ENCODE results near the gene ETV3. TPM values are rescaled to one million over a fixed set of nuclear protein-coding genes. Genes with fewer than 3 reads are reported as not detected.

ETV3 gene
- polyA plus RNA-seq, 1 experiment = 7.4 TPM

- TF ChIP-seq CTCF (IDR thresholded peaks at IDR 0.05; ENCODE audit: insufficient read depth, low read depth, low read length) = no peak
- no peak for DNase-seq (ENCODE audit: low read depth)
- Histone ChIP-seq H3K4me3 (ENCODE audit: low read depth, low read length) (no peak overlapping the region), H3K27me3 (ENCODE audit: control insufficient read depth, insufficient read depth, low read length) (peaks cover 5% of the 10 kb centered on the region), H3K36me3 (ENCODE audit: control insufficient read depth, insufficient read depth, low read length) (no peaks in the 10 kb centered on the region)
- ChIA-PET CTCF (interaction anchor here (0.7 to 1.6 kb wide), 4 partner anchors 9 to 25 kb away, joined by 4 to 7 read pairs (median 4); no protein-coding TSS in a partner anchor), POLR2A (no interaction called here)
Observed at GRCh38 chr1:157181258-157181657, 43.1 kb upstream of the ETV3 start.

- H3K36me3 ChIP-seq (ENCODE audit: control insufficient read depth, insufficient read depth, low read length) = no peaks in the 10 kb centered on the region
- TF ChIP-seq CTCF (IDR thresholded peaks at IDR 0.05; ENCODE audit: insufficient read depth, low read depth, low read length) = no peak
- ChIA-PET POLR2A (no interaction called here), CTCF (interaction anchor here (3.9 kb wide), 1 partner anchor 22 kb away, joined by 16 read pairs; no protein-coding TSS in a partner anchor)
- H3K4me3 ChIP-seq (ENCODE audit: low read depth, low read length) = no peak overlapping the region
- H3K27me3 ChIP-seq (ENCODE audit: control insufficient read depth, insufficient read depth, low read length) = peaks cover 8% of the 10 kb centered on the region
- DNase-seq (ENCODE audit: low read depth) = no peak
Observed at GRCh38 chr1:157178490-157178889, 40.3 kb upstream of the ETV3 start.

GRCh38 chr1:157177733-157178394, 39.7 kb upstream of the ETV3 start:
- Histone ChIP-seq H3K27me3 (ENCODE audit: control insufficient read depth, insufficient read depth, low read length) (peaks cover 8% of the 10 kb centered on the region), H3K36me3 (ENCODE audit: control insufficient read depth, insufficient read depth, low read length) (no peaks in the 10 kb centered on the region), H3K4me3 (ENCODE audit: low read depth, low read length) (no peak overlapping the region)
- ChIA-PET CTCF (interaction anchor here (0.9 to 3.9 kb wide), 4 partner anchors 13 to 22 kb away, joined by 3 to 16 read pairs (median 4); no protein-coding TSS in a partner anchor), POLR2A (no interaction called here)
- no peak for TF ChIP-seq CTCF (IDR thresholded peaks at IDR 0.05; ENCODE audit: insufficient read depth, low read depth, low read length)
- no peak for DNase-seq (ENCODE audit: low read depth)

- Histone ChIP-seq H3K4me3 (ENCODE audit: low read depth, low read length) (no peak overlapping the region), H3K27me3 (ENCODE audit: control insufficient read depth, insufficient read depth, low read length) (peaks cover 8% of the 10 kb centered on the region), H3K36me3 (ENCODE audit: control insufficient read depth, insufficient read depth, low read length) (no peaks in the 10 kb centered on the region)
- CTCF ChIA-PET = interaction anchor here (0.9 to 3.9 kb wide), 6 partner anchors 12 to 32 kb away, joined by 3 to 16 read pairs (median 4); no protein-coding TSS in a partner anchor
- DNase-seq (ENCODE audit: low read depth) = no peak
- POLR2A ChIA-PET = no interaction called here
- TF ChIP-seq CTCF (IDR thresholded peaks at IDR 0.05; ENCODE audit: insufficient read depth, low read depth, low read length) = no peak
Observed at GRCh38 chr1:157176591-157177121, 38.5 kb upstream of the ETV3 start.

GRCh38 chr1:157176016-157176415, 37.8 kb upstream of the ETV3 start:
- ChIA-PET CTCF (interaction anchor here (0.6 to 3.9 kb wide), 6 partner anchors 11 to 682 kb away, joined by 3 to 16 read pairs (median 4); no protein-coding TSS in a partner anchor), POLR2A (no interaction called here)
- DNase-seq (ENCODE audit: low read depth) = no peak
- Histone ChIP-seq H3K36me3 (ENCODE audit: control insufficient read depth, insufficient read depth, low read length) (no peaks in the 10 kb centered on the region), H3K27me3 (ENCODE audit: control insufficient read depth, insufficient read depth, low read length) (peaks cover 8% of the 10 kb centered on the region), H3K4me3 (ENCODE audit: low read depth, low read length) (no peak overlapping the region)
- TF ChIP-seq CTCF (IDR thresholded peaks at IDR 0.05; ENCODE audit: insufficient read depth, low read depth, low read length) = no peak
